HepG2 (cell line): ENCODE results near the gene MTHFD1. TPM values are rescaled to one million over a fixed set of nuclear protein-coding genes. Genes with fewer than 3 reads are reported as not detected.

ENCODE experiments used
- FUBP1 ChIP-seq: sonication (generic); formaldehyde crosslinking; IDR thresholded peaks from 2 replicates; pipeline ENCODE4 v1.5.1; 2020; ENCODE audit warnings: missing genetic modification reagents, mild to moderate bottlenecking, borderline replicate concordance
- GTF2F1 ChIP-seq: fragments of 150-350 bp; IDR thresholded peaks from 2 replicates; pipeline ENCODE4 v1.6.1; 2014; ENCODE audit warnings: low read length
- HNRNPH1 ChIP-seq: fragments of 200-400 bp; formaldehyde crosslinking; optimal IDR thresholded peaks from 2 replicates; pipeline ENCODE3; 2017; ENCODE audit warnings: mild to moderate bottlenecking, low read depth, low read length
- IRF9 ChIP-seq: sonication (generic); formaldehyde crosslinking; IDR thresholded peaks from 2 replicates; pipeline ENCODE4 v1.8.0; 2022; ENCODE audit warnings: missing genetic modification reagents, mild to moderate bottlenecking, borderline replicate concordance
- KDM2A ChIP-seq: sonication (generic); formaldehyde crosslinking; IDR thresholded peaks from 2 replicates; pipeline ENCODE4 v1.4.0; 2020; ENCODE audit warnings: low read depth, missing genetic modification reagents, borderline replicate concordance
- MAZ ChIP-seq, 2 experiments: sonication (generic) in 1 of 2; formaldehyde crosslinking in 1 of 2; IDR thresholded peaks; 2 replicates each; pipeline versions ENCODE4 v1.5.0 to v1.6.1; 2012 to 2020; ENCODE audit warnings: low read depth in 2 of 2, mild to moderate bottlenecking in 2 of 2, borderline replicate concordance in 1 of 2, improper control_type of control experiment in 1 of 2, low read length in 1 of 2, missing genetic modification reagents in 1 of 2, moderate library complexity in 1 of 2
- MBD4 ChIP-seq: IDR thresholded peaks from 2 replicates; pipeline ENCODE4 v1.6.1; 2012; ENCODE audit warnings: low read length, inconsistent platforms, borderline replicate concordance
- RBFOX2 ChIP-seq: fragments of 200-400 bp; formaldehyde crosslinking; IDR thresholded peaks from 2 replicates; pipeline ENCODE4 v1.6.1; 2017; ENCODE audit warnings: low read depth, mild to moderate bottlenecking, low read length
- RCOR2 ChIP-seq: IDR thresholded peaks from 2 replicates; pipeline ENCODE4 v1.6.1; 2016; ENCODE audit warnings: missing biosample characterization, missing genetic modification reagents
- REPIN1 ChIP-seq: sonication (generic); formaldehyde crosslinking; IDR thresholded peaks from 2 replicates; pipeline ENCODE4 v1.8.0; 2022; ENCODE audit warnings: missing genetic modification reagents, low read depth, mild to moderate bottlenecking, borderline replicate concordance
- SKI ChIP-seq: fragments of 450-650 bp; IDR thresholded peaks from one replicate; pipeline ENCODE4 v1.6.1; 2018; ENCODE audit warnings: mild to moderate bottlenecking; ENCODE audit not compliant: partially characterized antibody
- TAF1 ChIP-seq: sonication (generic); formaldehyde crosslinking; IDR thresholded peaks from 2 replicates; pipeline ENCODE4 v1.4.0; 2020; ENCODE audit warnings: missing genetic modification reagents
- ZEB1 ChIP-seq: IDR thresholded peaks from 2 replicates; pipeline ENCODE4 v1.6.1; 2012; ENCODE audit warnings: mild to moderate bottlenecking, low read depth, inconsistent platforms; ENCODE audit not compliant: insufficient replicate concordance
- ZFP41 ChIP-seq: sonication (generic); formaldehyde crosslinking; IDR thresholded peaks from 2 replicates; pipeline ENCODE4 v1.4.0; 2020; ENCODE audit warnings: mild to moderate bottlenecking, missing genetic modification reagents, borderline replicate concordance
- ZNF142 ChIP-seq: sonication (generic); formaldehyde crosslinking; IDR thresholded peaks from 2 replicates; pipeline ENCODE4 v1.4.0; 2020; ENCODE audit warnings: missing genetic modification reagents
- ZNF282 ChIP-seq: fragments of 450-650 bp; IDR thresholded peaks from 2 replicates; pipeline ENCODE4 v1.6.1; 2018; ENCODE audit not compliant: partially characterized antibody
- ZNF576 ChIP-seq: sonication (generic); formaldehyde crosslinking; IDR thresholded peaks from 2 replicates; pipeline ENCODE4 v1.4.0; 2020; ENCODE audit warnings: mild to moderate bottlenecking, missing genetic modification reagents
- ZNF773 ChIP-seq: sonication (generic); formaldehyde crosslinking; IDR thresholded peaks from 2 replicates; pipeline ENCODE4 v1.4.0; 2020; ENCODE audit warnings: missing genetic modification reagents, borderline replicate concordance
- ZNF777 ChIP-seq: sonication (generic); formaldehyde crosslinking; IDR thresholded peaks from 2 replicates; pipeline ENCODE4 v1.4.0; 2020; ENCODE audit warnings: missing genetic modification reagents
- polyA plus RNA-seq, 8 experiments: library from polyadenylated mRNA; depleted of rRNA in 3 of 8; stranded (reverse) in 7 of 8; unstranded in 1 of 8; fragments of >200 nt; fragmentation: Illumina TruSeq in 4 of 8; extraction: Trizol in 4 of 8; gene quantifications; 2 replicates each; pipeline versions ENCODE4 v1.2.1 to v1.2.3, GENCODE V29; 2011 to 2016; ENCODE audit warnings: low read depth in 4 of 8, missing spikeins in 1 of 8, mixed read lengths in 1 of 8; ENCODE audit not compliant: insufficient read depth in 1 of 8
- total RNA-seq, 5 experiments: library from RNA; depleted of rRNA; stranded (reverse); fragments of >200 nt; fragmentation: Illumina TruSeq; extraction: Trizol; gene quantifications; 2 replicates each; pipeline ENCODE4 v1.2.3, GENCODE V29; 2016; ENCODE audit warnings: low read depth in 1 of 5

Gene MTHFD1
- total and polyA plus RNA-seq, 2 of the 13 experiments (the other 11 are each of a cell fraction or from before 2014, with no cell fraction given): 31.0 to 106 TPM

- TF ChIP-seq ZNF142 (CRISPR knock-in tag): peak; percentile 78; the same call in 1 of the 2 replicates
- TF ChIP-seq KDM2A: peak; percentile 64
- no peak for TF ChIP-seq ZNF773 (CRISPR knock-in tag)
- TF ChIP-seq RCOR2 (CRISPR knock-in tag): no peak
- TF ChIP-seq ZFP41 (CRISPR knock-in tag): no peak; the same call in 1 of the 2 replicates
- no peak for TF ChIP-seq ZEB1
- TF ChIP-seq FUBP1 (CRISPR knock-in tag): no peak
- TF ChIP-seq ZNF282: no peak
- TF ChIP-seq REPIN1: no peak
- no peak for TF ChIP-seq MBD4
- no peak for TF ChIP-seq GTF2F1
- no peak for TF ChIP-seq HNRNPH1
- TF ChIP-seq IRF9 (CRISPR knock-in tag): no peak
- no peak for TF ChIP-seq SKI
- peak; percentile 84 for TF ChIP-seq TAF1 (CRISPR knock-in tag)
- peak; percentile 92 for TF ChIP-seq RBFOX2
- no peak for TF ChIP-seq ZNF576 (CRISPR knock-in tag)
- TF ChIP-seq MAZ (IDR thresholded peaks at IDR 0.05; ENCODE audit: borderline replicate concordance, low read depth, low read length): no peak
- TF ChIP-seq MAZ (CRISPR knock-in tag; IDR thresholded peaks at IDR 0.05; ENCODE audit: low read depth): no peak
- peak; percentile 59; the same call in 1 of the 2 replicates for TF ChIP-seq ZNF777 (CRISPR knock-in tag)
Observed at GRCh38 chr14:64504310-64504896, 116.2 kb downstream of the MTHFD1 start, which contains the start of gene ZBTB1 (continued).
